ENCODE measurements around the gene SHANK3. TPM values are rescaled to one million over a fixed set of nuclear protein-coding genes. Genes with fewer than 3 reads are reported as not detected.
A peak's percentile ranks its signal among the peaks of the same experiment; 100 is the strongest.

The SHANK3 gene
- total and polyA plus RNA-seq, 2 of the 8 experiments (the other 6 are each of a cell fraction or from before 2014, with no cell fraction given), result 1.5 to 6.0 TPM

DNA sequence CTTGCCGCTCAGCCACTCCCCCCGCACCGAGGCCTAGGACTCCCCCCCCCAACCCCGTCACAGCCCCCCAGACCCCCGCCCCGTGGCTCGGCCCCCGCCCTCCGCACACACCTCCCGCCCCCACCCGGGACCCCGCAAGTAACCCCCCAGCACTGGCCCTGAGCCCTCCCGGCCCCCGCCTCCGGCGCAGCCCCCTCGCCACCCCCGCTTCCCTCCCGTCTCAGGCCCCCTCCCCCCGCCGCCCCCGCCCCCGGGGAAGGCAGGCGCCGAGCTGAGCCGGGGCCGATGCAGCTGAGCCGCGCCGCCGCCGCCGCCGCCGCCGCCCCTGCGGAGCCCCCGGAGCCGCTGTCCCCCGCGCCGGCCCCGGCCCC is 1.5 kb downstream of the SHANK3 start:
- Histone ChIP-seq H3K4ac (replicated peaks; ENCODE audit: insufficient read length, low read depth, low read length) (no peak overlapping the region), H2AK5ac (ENCODE audit: low read depth, low read length) (no peak overlapping the region), H3K27ac (ENCODE audit: low read depth, low read length) (no peak overlapping the region), H2BK15ac (ENCODE audit: low read length) (no peak overlapping the region), H3K14ac (ENCODE audit: insufficient read length) (no peak overlapping the region), H3K4me3 (ENCODE audit: extremely low read depth in 1 of 4, insufficient read depth in 2 of 4, low read depth in 3 of 4, low read length in 4 of 4) (peak overlapping the region in 2 of 4 experiments; percentile 59 to 79; a peak in 6 of 8 replicates), H3K56ac (replicated peaks; ENCODE audit: insufficient read length, low read depth, low read length) (no peak overlapping the region), H3K9me3 (ENCODE audit: insufficient read depth in 2 of 2, low read depth in 1 of 2, low read length in 1 of 2) (no peaks in the 10 kb centered on the region), H3K79me1 (ENCODE audit: low read depth, low read length) (peaks cover 5% of the 10 kb centered on the region; the same call in 1 of the 2 replicates), H2BK12ac (ENCODE audit: low read depth, low read length) (no peak overlapping the region), H3K23me2 (ENCODE audit: low read depth, low read length) (peaks cover 13% of the 10 kb centered on the region), H4K5ac (ENCODE audit: insufficient read length, low read depth, low read length) (no peak overlapping the region), H2BK20ac (ENCODE audit: low read length) (no peak overlapping the region), H3K23ac (ENCODE audit: insufficient read length) (no peak overlapping the region), H4K20me1 (replicated peaks in 1 of 2; ENCODE audit: control insufficient read depth in 1 of 2, insufficient read depth in 2 of 2, low read length in 2 of 2) (peaks cover 12 to 14% of the 10 kb centered on the region in 2 experiments), H3K18ac (ENCODE audit: extremely low read depth, low read length) (no peak overlapping the region), H3K4me1 (replicated peaks in 1 of 4; ENCODE audit: control insufficient read depth in 3 of 4, insufficient read depth in 4 of 4, low read length in 3 of 4) (peaks cover 0 to 16% (median 9%) of the 10 kb centered on the region in 4 experiments; a peak in 6 of 7 replicates), H3K9ac (replicated peaks in 1 of 4; ENCODE audit: extremely low read depth in 1 of 4, low read depth in 3 of 4, low read length in 3 of 4) (no peak overlapping the region), H2AFZ (ENCODE audit: low read length) (no peak overlapping the region), H3K79me2 (ENCODE audit: control insufficient read depth in 1 of 2, insufficient read depth in 2 of 2, low read length in 2 of 2) (peaks cover 0 to 5% of the 10 kb centered on the region in 2 experiments; a peak in 1 of 4 replicates), H3K27me3 (replicated peaks in 1 of 4; ENCODE audit: control insufficient read depth in 3 of 4, extremely low read depth in 1 of 4, insufficient read depth in 3 of 4, low read length in 3 of 4) (peaks cover 3 to 21% (median 16%) of the 10 kb centered on the region in 4 experiments), H2BK5ac (ENCODE audit: low read depth, low read length) (no peak overlapping the region), H3K36me3 (ENCODE audit: control insufficient read depth in 2 of 4, insufficient read depth in 4 of 4, low read length in 3 of 4) (no peaks in the 10 kb centered on the region; a peak in 1 of 8 replicates), H4K8ac (ENCODE audit: extremely low read depth, insufficient read depth, low read length) (no peak overlapping the region), H4K91ac (replicated peaks; ENCODE audit: insufficient read length, low read length) (no peak overlapping the region), H2BK120ac (replicated peaks; ENCODE audit: low read depth, low read length) (no peak overlapping the region), H3K4me2 (ENCODE audit: insufficient read depth in 1 of 2, low read depth in 2 of 2, low read length in 2 of 2) (peak overlapping the region; percentile 50 to 80; a peak in 2 of 4 replicates)
- no peak for TF ChIP-seq SAP30 (IDR thresholded peaks at IDR 0.05; ENCODE audit: insufficient read depth, insufficient replicate concordance, low read length)
- no peak for TF ChIP-seq KDM4A (IDR thresholded peaks at IDR 0.05; ENCODE audit: low read depth, low read length, severe bottlenecking)
- TF ChIP-seq GTF2F1 (IDR thresholded peaks at IDR 0.05; ENCODE audit: borderline replicate concordance, low read depth, low read length), result no peak
- ChIA-PET POLR2A (ENCODE audit: partially characterized antibody) (interaction anchor here (1.0 kb wide), 1 partner anchor 32 kb away, joined by 3 read pairs; no protein-coding TSS in a partner anchor), CTCF (ENCODE audit: partially characterized antibody) (interaction anchor here (1.0 to 5.3 kb wide), 2 partner anchors 17 to 48 kb away, joined by 4 to 17 read pairs; no protein-coding TSS in a partner anchor)
- FAIRE-seq (no peak), DNase-seq (ENCODE audit: low read depth in 1 of 2, low spot score in 2 of 2) (no peak)
- WGBS, 2 experiments (ENCODE audit: extremely low coverage in 1 of 2, insufficient coverage in 1 of 2, insufficient read length in 1 of 2, insufficient replicate concordance in 2 of 2, low coverage in 1 of 2, low lambda C conversion rate in 2 of 2, missing lambda C conversion rate in 1 of 2), result no CpG with 5 or more reads among the region's 43 CpGs
